Mesenchymal stem cell (in vitro differentiated cells and primary cell): ENCODE data around the gene BBX.

Experiments
- DNase-seq: peaks from one replicate; pipeline ENCODE4 v3.0.0-alpha.2; 2013
- H2AFZ ChIP-seq: one replicate; pipeline ENCODE4 v1.6.1; 2013; ENCODE audit warnings: low read depth, mild to moderate bottlenecking, control low read depth, inconsistent platforms, low read length, moderate library complexity
- H2AK5ac ChIP-seq: 2 replicates; pipeline ENCODE4 v1.6.1; 2013; ENCODE audit warnings: low read length, moderate library complexity, mild to moderate bottlenecking, inconsistent platforms; ENCODE audit not compliant: severe bottlenecking
- H2BK120ac ChIP-seq: one replicate; pipeline ENCODE4 v1.6.1; 2013; ENCODE audit warnings: low read depth, mild to moderate bottlenecking, inconsistent platforms, low read length, moderate library complexity
- H2BK12ac ChIP-seq, 2 experiments: one replicate each; pipeline ENCODE4 v1.6.1; 2013; ENCODE audit warnings: inconsistent platforms in 2 of 2, low read length in 2 of 2, mild to moderate bottlenecking in 2 of 2, moderate library complexity in 2 of 2, control low read depth in 1 of 2
- H2BK15ac ChIP-seq: one replicate; pipeline ENCODE4 v1.6.1; 2013; ENCODE audit warnings: mild to moderate bottlenecking, low read depth, inconsistent platforms; ENCODE audit not compliant: poor library complexity, severe bottlenecking
- H2BK5ac ChIP-seq: 2 replicates; pipeline ENCODE4 v1.6.1; 2013; ENCODE audit warnings: low read depth, mild to moderate bottlenecking, low read length, control low read depth, inconsistent platforms; ENCODE audit not compliant: poor library complexity, severe bottlenecking
- H3K14ac ChIP-seq, 2 experiments: one replicate each; pipeline ENCODE4 v1.6.1; 2013; ENCODE audit warnings: inconsistent platforms in 2 of 2, low read length in 2 of 2, control low read depth in 1 of 2, mild to moderate bottlenecking in 1 of 2, moderate library complexity in 1 of 2
- H3K18ac ChIP-seq, 2 experiments: one replicate each; pipeline ENCODE4 v1.6.1; 2013; ENCODE audit warnings: inconsistent platforms in 2 of 2, low read length in 2 of 2, control low read depth in 1 of 2, low read depth in 1 of 2, mild to moderate bottlenecking in 1 of 2
- H3K23ac ChIP-seq, 2 experiments: one replicate each; pipeline ENCODE4 v1.6.1; 2013; ENCODE audit warnings: inconsistent platforms in 2 of 2, low read length in 2 of 2, mild to moderate bottlenecking in 2 of 2, moderate library complexity in 2 of 2, control low read depth in 1 of 2
- H3K27ac ChIP-seq: 2 replicates; pipeline ENCODE4 v1.5.1; 2013; ENCODE audit warnings: mild to moderate bottlenecking, moderate library complexity, low read length, control low read depth, inconsistent platforms; ENCODE audit not compliant: poor library complexity, severe bottlenecking
- H3K27me3 ChIP-seq, 2 experiments: 2 replicates each; pipeline versions ENCODE4 v1.6.1 to v1.7.0; 2013; ENCODE audit warnings: low read length in 2 of 2, mild to moderate bottlenecking in 2 of 2, moderate library complexity in 2 of 2, control low read depth in 1 of 2, inconsistent platforms in 1 of 2; ENCODE audit not compliant: control insufficient read depth in 1 of 2, insufficient read depth in 1 of 2
- H3K36me3 ChIP-seq, 2 experiments: 2 replicates each; pipeline versions ENCODE4 v1.6.1 to v1.7.0; 2013; ENCODE audit warnings: low read length in 2 of 2, control low read depth in 1 of 2, inconsistent platforms in 1 of 2, low read depth in 1 of 2, mild to moderate bottlenecking in 1 of 2; ENCODE audit not compliant: insufficient read depth in 2 of 2, control insufficient read depth in 1 of 2
- H3K4ac ChIP-seq, 2 experiments: one replicate each; pipeline ENCODE4 v1.6.1; 2013; ENCODE audit warnings: inconsistent platforms in 2 of 2, low read length in 2 of 2, mild to moderate bottlenecking in 2 of 2, moderate library complexity in 2 of 2, control low read depth in 1 of 2, low read depth in 1 of 2
- H3K4me1 ChIP-seq: 2 replicates; pipeline ENCODE4 v1.6.1; 2013; ENCODE audit warnings: low read depth, low read length, control low read depth; ENCODE audit not compliant: control insufficient read depth, insufficient read depth
- H3K4me2 ChIP-seq: 2 replicates; pipeline ENCODE4 v1.6.1; 2013; ENCODE audit warnings: low read length, mild to moderate bottlenecking, inconsistent platforms; ENCODE audit not compliant: poor library complexity, severe bottlenecking
- H3K4me3 ChIP-seq, 2 experiments: 2 replicates each; pipeline versions ENCODE4 v1.5.1 to v1.7.0; 2013; ENCODE audit warnings: low read length in 2 of 2, mild to moderate bottlenecking in 2 of 2, control low read depth in 1 of 2, low read depth in 1 of 2; ENCODE audit not compliant: insufficient read depth in 1 of 2
- H3K79me1 ChIP-seq: replicated peaks from 2 replicates; pipeline ENCODE4 v1.6.1; 2013; ENCODE audit warnings: mild to moderate bottlenecking, control low read depth, low read length, inconsistent platforms; ENCODE audit not compliant: poor library complexity, severe bottlenecking
- H3K9ac ChIP-seq: 2 replicates; pipeline ENCODE4 v1.7.0; 2013; ENCODE audit warnings: mild to moderate bottlenecking, low read length, moderate library complexity
- H3K9me3 ChIP-seq: 2 replicates; pipeline ENCODE4 v1.7.0; 2013; ENCODE audit warnings: mild to moderate bottlenecking, low read length; ENCODE audit not compliant: control insufficient read depth
- H4K8ac ChIP-seq: one replicate; pipeline ENCODE4 v1.6.1; 2013; ENCODE audit warnings: inconsistent platforms, mild to moderate bottlenecking, low read length, moderate library complexity
- H4K91ac ChIP-seq: one replicate; pipeline ENCODE4 v1.6.1; 2013; ENCODE audit warnings: mild to moderate bottlenecking, low read length, inconsistent platforms
- WGBS: methylation state at CpG from one replicate; pipeline ENCODE4 v1.1.7; 2013; ENCODE audit warnings: mixed read lengths; 5-methylcytosine and 5-hydroxymethylcytosine counted together

The BBX gene

GRCh38 chr3:107674371-107674770 lies 151.6 kb downstream of the BBX start:
- Histone ChIP-seq H3K4me3 (no peak overlapping the region), H4K91ac (no peak overlapping the region), H3K18ac (no peak overlapping the region), H2BK15ac (no peak overlapping the region), H4K8ac (no peak overlapping the region), H2BK12ac (no peak overlapping the region), H3K14ac (no peak overlapping the region), H3K36me3 (no peaks in the 10 kb centered on the region), H3K4ac (no peak overlapping the region), H2AK5ac (no peak overlapping the region), H3K27ac (no peak overlapping the region), H2BK120ac (no peak overlapping the region), H3K9me3 (no peaks in the 10 kb centered on the region), H3K27me3 (no peaks in the 10 kb centered on the region), H3K79me1 (peaks cover 8% of the 10 kb centered on the region), H2BK5ac (no peak overlapping the region), H3K4me2 (no peak overlapping the region), H3K4me1 (no peaks in the 10 kb centered on the region), H2AFZ (no peak overlapping the region), H3K23ac (no peak overlapping the region), H3K9ac (no peak overlapping the region)
- 98% methylated on average over 4 of the region's 7 CpGs for WGBS
- DNase-seq, result no peak

- no peak for DNase-seq
- Histone ChIP-seq H2BK15ac (no peak overlapping the region), H3K14ac (no peak overlapping the region), H3K9ac (no peak overlapping the region), H2BK5ac (no peak overlapping the region), H4K8ac (no peak overlapping the region), H3K4me2 (no peak overlapping the region), H2BK120ac (no peak overlapping the region), H2AK5ac (no peak overlapping the region), H3K27ac (no peak overlapping the region), H3K36me3 (no peaks in the 10 kb centered on the region), H3K79me1 (peaks cover 8% of the 10 kb centered on the region), H3K4ac (no peak overlapping the region), H3K9me3 (no peaks in the 10 kb centered on the region), H2BK12ac (no peak overlapping the region), H3K4me3 (no peak overlapping the region), H3K27me3 (no peaks in the 10 kb centered on the region), H4K91ac (no peak overlapping the region), H3K4me1 (no peaks in the 10 kb centered on the region), H3K18ac (no peak overlapping the region), H3K23ac (no peak overlapping the region), H2AFZ (no peak overlapping the region)
- 69% methylated on average over 6 of the region's 6 CpGs for whole genome bisulfite sequencing
These were observed 152.6 kb downstream of the BBX start for GRCh38 chr3:107675233-107675900.

GRCh38 chr3:107676469-107677309 lies 153.9 kb downstream of the BBX start:
- no peak overlapping the region for H2BK120ac ChIP-seq
- H3K14ac ChIP-seq, result no peak overlapping the region
- WGBS, result 89% methylated on average over 1 of the region's 2 CpGs
- no peak overlapping the region for H2BK12ac ChIP-seq
- H3K27ac ChIP-seq, result no peak overlapping the region
- H2BK5ac ChIP-seq, result no peak overlapping the region
- peaks cover 5% of the 10 kb centered on the region for H3K9me3 ChIP-seq
- H3K18ac ChIP-seq, result no peak overlapping the region
- H3K4ac ChIP-seq, result no peak overlapping the region
- H3K4me2 ChIP-seq, result no peak overlapping the region
- no peak overlapping the region for H3K9ac ChIP-seq
- H2AK5ac ChIP-seq, result no peak overlapping the region
- no peak overlapping the region for H4K91ac ChIP-seq
- H4K8ac ChIP-seq, result no peak overlapping the region
- H2AFZ ChIP-seq, result no peak overlapping the region
- DNase-seq, result peak; percentile 42
- H3K4me1 ChIP-seq, result no peaks in the 10 kb centered on the region
- H3K23ac ChIP-seq, result no peak overlapping the region
- H3K27me3 ChIP-seq, result no peaks in the 10 kb centered on the region
- H3K79me1 ChIP-seq, result peaks cover 10% of the 10 kb centered on the region
- no peaks in the 10 kb centered on the region for H3K36me3 ChIP-seq
- no peak overlapping the region for H3K4me3 ChIP-seq
- H2BK15ac ChIP-seq, result no peak overlapping the region

GRCh38 chr3:107679921-107680320 lies 157.2 kb downstream of the BBX start:
- Histone ChIP-seq H2BK120ac (no peak overlapping the region), H2BK12ac (no peak overlapping the region), H2AK5ac (no peak overlapping the region), H4K8ac (no peak overlapping the region), H3K18ac (no peak overlapping the region), H3K4me1 (peaks cover 2% of the 10 kb centered on the region), H3K4me3 (no peak overlapping the region), H3K4ac (no peak overlapping the region), H2BK15ac (no peak overlapping the region), H3K79me1 (peaks cover 14% of the 10 kb centered on the region), H3K9ac (no peak overlapping the region), H4K91ac (no peak overlapping the region), H3K9me3 (peaks cover 5% of the 10 kb centered on the region), H3K4me2 (no peak overlapping the region), H3K14ac (no peak overlapping the region), H3K27ac (no peak overlapping the region), H3K23ac (no peak overlapping the region), H3K36me3 (no peaks in the 10 kb centered on the region), H3K27me3 (no peaks in the 10 kb centered on the region), H2AFZ (no peak overlapping the region), H2BK5ac (no peak overlapping the region)
- DNase-seq, result no peak
- WGBS, result 51% methylated on average over 2 of the region's 2 CpGs
